HFF-Myc (cell line): Measurements from ENCODE around the gene MAPK10.

Experiments
- DNase-seq: peaks from one replicate; pipeline ENCODE4 v3.0.0-alpha.2; 2011; ENCODE audit warnings: low read depth; ENCODE audit errors: extremely low read depth
- H3K4me3 ChIP-seq: replicated peaks from 2 replicates; pipeline ENCODE4 v1.5.1; 2011; ENCODE audit warnings: low read depth, mild to moderate bottlenecking, control low read depth, low read length
- CTCF ChIP-seq: IDR thresholded peaks from 2 replicates; pipeline ENCODE4 v1.5.1; 2012; ENCODE audit warnings: mild to moderate bottlenecking, low read depth, low read length, control low read depth; ENCODE audit errors: missing control alignments

MAPK10 gene

GRCh38 chr4:86233681-86234080, 126.2 kb downstream of the MAPK10 start:
- no peak for DNase-seq
- TF ChIP-seq CTCF: no peak
- no peak overlapping the region for H3K4me3 ChIP-seq

GRCh38 chr4:86233090-86233489, 126.8 kb downstream of the MAPK10 start:
- no peak overlapping the region for H3K4me3 ChIP-seq
- TF ChIP-seq CTCF: no peak
- no peak for DNase-seq

- H3K4me3 ChIP-seq: no peak overlapping the region
- TF ChIP-seq CTCF: peak; percentile 72
- DNase-seq: peak; percentile 11
These were observed 136.4 kb downstream of the MAPK10 start for GRCh38 chr4:86223472-86223871.

- H3K4me3 ChIP-seq: no peak overlapping the region
- TF ChIP-seq CTCF: no peak
- no peak for DNase-seq
These were observed 138.9 kb downstream of the MAPK10 start for GRCh38 chr4:86221002-86221401.

- no peak overlapping the region for H3K4me3 ChIP-seq
- no peak for TF ChIP-seq CTCF
- no peak for DNase-seq
These were observed 139.7 kb downstream of the MAPK10 start for GRCh38 chr4:86220121-86220520.

GRCh38 chr4:86218746-86219473, 140.9 kb downstream of the MAPK10 start:
- H3K4me3 ChIP-seq: no peak overlapping the region
- TF ChIP-seq CTCF: no peak
- no peak for DNase-seq

GRCh38 chr4:86203176-86203575, 156.7 kb downstream of the MAPK10 start:
- DNase-seq: no peak
- no peak overlapping the region for H3K4me3 ChIP-seq
- no peak for TF ChIP-seq CTCF
